BJ (cell line): ENCODE measurements around the gene MRPS30. TPM values are rescaled to one million over a fixed set of nuclear protein-coding genes. Genes with fewer than 3 reads are reported as not detected.

ENCODE experiments used
- CTCF ChIA-PET: fragments of 350-600 bp; formaldehyde crosslinking; extraction: SDS; loops from one replicate; lab custom pipeline; 2021; ENCODE audit warnings: antibody characterized with exemption, inconsistent platforms; lab: Yijun Ruan, JAX
- POLR2A ChIA-PET: fragments of 300-600 bp; sonication (Branson Sonifier 250); formaldehyde crosslinking; extraction: SDS; loops from one replicate; lab custom pipeline; 2021; ENCODE audit warnings: antibody characterized with exemption; lab: Charles Lee
- DNase-seq: peaks from one replicate; pipeline ENCODE4 v3.0.0-alpha.2; 2011; ENCODE audit warnings: low read depth
- H3K27me3 ChIP-seq: 2 replicates; pipeline ENCODE4 v1.6.0; 2011; ENCODE audit warnings: low read length; ENCODE audit not compliant: control insufficient read depth, insufficient read depth
- H3K36me3 ChIP-seq: 2 replicates; pipeline ENCODE4 v1.5.1; 2011; ENCODE audit warnings: low read length; ENCODE audit not compliant: control insufficient read depth, insufficient read depth
- H3K4me3 ChIP-seq: 2 replicates; pipeline ENCODE4 v1.5.1; 2011; ENCODE audit warnings: low read depth, mild to moderate bottlenecking, control low read depth, low read length
- CTCF ChIP-seq: IDR thresholded peaks from 2 replicates; pipeline ENCODE4 v1.5.1; 2011; ENCODE audit warnings: low read depth, mild to moderate bottlenecking, control low read depth, inconsistent platforms, low read length, moderate library complexity; ENCODE audit not compliant: insufficient read depth
- polyA plus RNA-seq: library from polyadenylated mRNA; depleted of rRNA; stranded (reverse); fragments of >200 nt; gene quantifications from 2 replicates; pipeline ENCODE4 v1.2.3, GENCODE V29; 2011

Gene MRPS30
- polyA plus RNA-seq, 1 experiment = 13.2 TPM

GRCh38 chr5:44839018-44839681 lies 30.4 kb downstream of the MRPS30 start:
- no peak for TF ChIP-seq CTCF
- no peaks in the 10 kb centered on the region for H3K36me3 ChIP-seq
- no peaks in the 10 kb centered on the region for H3K27me3 ChIP-seq
- H3K4me3 ChIP-seq = no peak overlapping the region
- POLR2A ChIA-PET = no interaction called here
- DNase-seq = no peak
- CTCF ChIA-PET = no interaction called here

GRCh38 chr5:44842496-44843282 lies 33.9 kb downstream of the MRPS30 start:
- no peak overlapping the region for H3K4me3 ChIP-seq
- ChIA-PET POLR2A (no interaction called here), CTCF (no interaction called here)
- H3K27me3 ChIP-seq = no peaks in the 10 kb centered on the region
- no peaks in the 10 kb centered on the region for H3K36me3 ChIP-seq
- no peak for DNase-seq
- TF ChIP-seq CTCF = no peak

GRCh38 chr5:44844744-44845143 lies 36.0 kb downstream of the MRPS30 start:
- POLR2A ChIA-PET = no interaction called here
- no peak for TF ChIP-seq CTCF
- H3K27me3 ChIP-seq = no peaks in the 10 kb centered on the region

GRCh38 chr5:44845777-44846176 lies 37.0 kb downstream of the MRPS30 start:
- no peak overlapping the region for H3K4me3 ChIP-seq
- H3K36me3 ChIP-seq = no peaks in the 10 kb centered on the region
- H3K27me3 ChIP-seq = no peaks in the 10 kb centered on the region
- ChIA-PET CTCF (no interaction called here), POLR2A (no interaction called here)
- no peak for DNase-seq
- no peak for TF ChIP-seq CTCF

More at GRCh38 chr5:44844744-44845143, 36.0 kb downstream of the MRPS30 start:
- CTCF ChIA-PET = no interaction called here
- H3K4me3 ChIP-seq = no peak overlapping the region
- no peaks in the 10 kb centered on the region for H3K36me3 ChIP-seq
- DNase-seq = no peak

GRCh38 chr5:44847206-44847852 lies 38.6 kb downstream of the MRPS30 start:
- Histone ChIP-seq H3K36me3 (no peaks in the 10 kb centered on the region), H3K27me3 (no peaks in the 10 kb centered on the region), H3K4me3 (no peak overlapping the region)
- TF ChIP-seq CTCF = no peak
- CTCF ChIA-PET = interaction anchor here (1.1 kb wide), 1 partner anchor 15 kb away, joined by 3 read pairs; no protein-coding TSS in a partner anchor
- no peak for DNase-seq
- POLR2A ChIA-PET = no interaction called here
